HG03159 (cell line): ENCODE results near the gene LITAFD.
"Not testable (repeated sequence)": the region's sequence is repeated elsewhere in the genome, so short reads cannot be mapped to it uniquely, and the experiment has no call there.

ENCODE experiments used
- ATAC-seq: cut with Tn5 transposase; IDR thresholded peaks from one replicate; pipeline ENCODE4 v1.9.1; 2021; ENCODE audit warnings: mild to moderate bottlenecking, moderate library complexity; ENCODE audit not compliant: unreplicated experiment

Gene LITAFD

DNA sequence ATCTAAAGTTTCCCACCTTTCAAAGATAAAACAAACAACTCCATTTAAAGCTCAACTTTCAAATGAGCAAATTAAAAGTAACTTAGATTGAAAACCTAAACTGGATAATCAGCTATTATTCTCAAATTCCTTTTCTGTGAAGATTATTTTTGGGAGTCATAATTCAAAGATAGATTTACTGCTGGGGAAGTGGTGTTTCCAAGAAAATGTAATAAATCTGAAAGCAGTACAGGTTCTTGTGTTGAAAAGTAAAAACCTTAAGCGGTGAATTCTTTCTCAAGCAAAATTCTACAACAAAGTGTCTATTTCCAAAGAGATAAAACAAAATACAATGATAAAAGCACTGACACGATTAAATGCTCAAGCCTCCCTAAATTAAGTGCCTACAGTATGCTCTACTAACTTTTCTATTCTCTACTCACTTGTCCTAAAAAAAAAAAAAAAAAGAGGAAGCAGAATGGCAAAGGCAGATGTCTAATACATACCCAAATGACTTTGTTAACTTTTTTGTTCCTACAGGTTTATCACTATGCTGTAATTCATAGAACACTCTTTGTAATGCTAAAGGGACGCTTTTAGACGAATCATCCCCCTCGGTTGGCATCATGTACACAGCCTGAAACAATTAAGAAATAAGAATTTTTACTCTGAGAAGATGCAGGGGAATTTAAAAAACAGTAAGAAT, 34.5 kb downstream of the LITAFD start:
- ATAC-seq = no peak

DNA sequence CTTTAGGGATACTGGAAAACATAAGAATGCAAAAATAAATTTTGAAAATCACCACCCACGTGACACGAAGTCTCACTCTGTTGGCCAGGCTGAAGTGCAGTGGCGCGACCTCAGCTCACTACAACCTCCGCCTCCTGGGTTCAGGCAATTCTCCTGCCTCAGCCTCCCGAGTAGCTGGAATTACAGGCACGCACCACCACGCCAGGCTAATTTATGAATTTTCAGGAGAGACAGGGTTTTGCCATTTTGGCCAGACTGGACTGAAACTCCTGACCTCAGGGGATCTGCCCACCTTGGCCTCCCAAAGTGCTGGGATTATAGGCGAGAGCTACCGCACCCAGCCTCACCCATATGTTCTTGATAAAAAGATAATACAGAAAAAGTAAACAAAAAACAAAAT, 35.2 kb downstream of the LITAFD start:
- not testable (repeated sequence) for ATAC-seq

DNA sequence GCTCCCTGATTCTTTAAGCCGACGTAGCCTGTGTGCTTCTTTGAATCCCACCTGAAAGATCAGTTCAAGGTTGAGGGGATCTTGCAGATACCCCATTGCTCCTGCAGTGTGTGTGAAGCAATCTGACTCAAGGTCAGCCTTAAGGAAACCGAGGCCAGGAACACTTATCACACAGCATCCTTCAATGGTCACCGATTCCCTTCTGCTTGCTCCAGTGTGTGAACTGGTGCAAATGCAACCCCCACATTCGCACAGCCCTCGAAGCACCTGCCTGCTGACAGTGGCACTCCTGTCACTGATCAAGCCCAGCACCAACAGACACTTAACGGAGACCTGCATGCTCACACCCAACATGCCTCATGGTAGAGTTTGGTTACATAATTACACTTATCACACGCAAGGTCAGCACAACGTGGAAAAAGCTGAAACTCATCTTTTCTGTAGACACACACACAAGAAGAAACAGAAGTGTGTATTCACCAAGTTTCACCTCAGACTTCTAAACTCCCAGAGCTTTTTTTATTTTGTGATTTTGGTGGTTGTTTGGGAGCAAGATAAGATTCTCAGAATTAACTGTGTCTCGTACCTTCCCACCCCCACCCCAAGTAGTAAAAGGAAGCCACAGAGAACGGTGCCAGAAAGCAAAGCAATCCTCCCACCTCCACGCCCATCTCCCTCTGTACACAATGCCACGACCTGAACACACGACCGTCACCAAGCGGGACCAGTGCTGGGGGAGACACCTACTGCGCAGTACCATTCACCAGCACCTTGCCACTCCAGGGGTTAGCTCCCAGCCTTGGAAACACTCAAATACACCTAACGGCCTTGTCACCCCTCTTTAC, 37.2 kb downstream of the LITAFD start:
- ATAC-seq = no peak

DNA sequence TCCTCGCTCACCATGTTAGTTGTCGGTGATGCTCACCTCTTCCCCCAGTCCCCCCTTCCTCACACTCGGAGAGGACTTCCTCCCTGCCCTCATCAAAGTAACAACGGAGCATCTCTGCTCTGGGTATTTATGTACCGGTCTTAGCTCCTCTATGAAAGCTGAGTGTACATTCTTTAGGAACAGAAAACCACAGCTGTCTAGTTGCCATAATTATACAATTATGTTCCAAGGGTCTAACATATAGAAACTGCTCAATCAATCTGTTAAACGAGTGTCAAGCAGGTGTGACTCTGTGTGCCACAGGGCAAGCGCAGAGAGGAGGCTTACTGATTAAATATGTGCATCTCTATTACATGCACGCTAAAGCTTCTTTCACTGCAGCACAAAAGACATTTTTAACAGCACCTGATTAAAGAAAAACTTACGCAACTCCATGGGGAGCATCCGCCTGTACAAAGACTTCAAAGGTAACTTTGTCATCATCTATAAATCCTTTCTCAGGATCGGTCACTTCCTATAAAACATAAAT, 37.8 kb downstream of the LITAFD start:
- no peak for ATAC-seq

DNA sequence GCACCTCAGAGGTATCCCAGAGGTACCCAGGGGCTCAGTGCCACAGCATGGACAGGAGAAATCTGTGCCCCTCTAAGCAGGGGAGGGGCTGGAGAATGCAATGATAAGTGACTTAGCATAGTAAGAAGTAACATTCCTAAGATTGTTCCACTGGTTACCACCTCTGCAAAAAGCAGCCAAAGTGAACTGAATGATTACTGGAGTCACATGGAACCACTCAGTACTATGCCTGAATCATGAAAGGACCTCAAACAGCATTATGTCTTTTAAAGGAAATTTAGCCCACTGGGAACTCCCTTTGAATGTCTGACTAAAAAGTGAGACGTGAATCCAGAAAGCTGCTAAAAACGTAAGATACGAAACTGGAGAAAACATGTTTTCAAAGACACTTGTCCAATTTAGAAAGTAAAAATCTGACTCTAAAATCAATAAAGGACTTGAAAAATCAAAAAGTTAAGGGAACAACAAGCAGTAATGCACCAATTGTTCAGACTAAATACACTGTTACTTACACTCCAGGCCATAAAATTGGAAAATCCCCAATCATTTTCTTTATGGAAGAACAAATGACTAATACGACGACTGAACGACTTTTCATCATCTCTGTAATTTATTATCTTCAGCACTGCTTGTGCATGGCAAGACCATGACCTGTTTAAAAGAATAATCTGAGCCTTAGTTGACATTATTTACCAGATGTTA, 38.6 kb downstream of the LITAFD start:
- no peak for ATAC-seq

DNA sequence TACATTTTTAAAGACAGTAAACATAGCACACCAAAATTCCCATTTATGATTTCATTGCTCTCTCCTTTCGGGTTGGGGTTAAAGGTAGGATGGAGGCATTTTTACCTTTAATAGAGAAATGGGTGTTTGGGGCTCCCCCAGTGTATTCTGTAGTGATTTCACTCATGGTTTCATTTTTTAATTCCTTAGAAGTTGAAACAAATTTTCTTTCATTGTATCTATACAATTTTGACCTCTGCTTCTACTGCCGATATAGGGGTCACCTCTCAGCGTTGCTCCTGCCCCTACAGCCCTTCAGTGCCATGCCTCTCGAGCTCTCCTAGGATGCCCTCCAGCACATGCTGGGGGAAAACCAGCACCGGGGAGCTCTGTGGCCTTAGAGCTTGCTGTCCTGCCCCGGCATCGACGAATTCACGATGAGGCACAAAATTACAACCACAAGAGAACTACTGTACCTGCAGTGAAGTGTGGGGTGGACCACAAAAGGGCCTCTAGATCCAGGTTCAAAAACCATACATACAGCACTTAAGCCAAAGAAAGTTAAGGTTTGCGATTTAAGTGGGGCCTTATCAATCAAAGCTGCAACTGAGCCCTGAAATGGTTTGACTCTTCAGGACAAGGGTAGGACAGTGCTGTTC, 39.3 kb downstream of the LITAFD start:
- no peak for ATAC-seq

DNA sequence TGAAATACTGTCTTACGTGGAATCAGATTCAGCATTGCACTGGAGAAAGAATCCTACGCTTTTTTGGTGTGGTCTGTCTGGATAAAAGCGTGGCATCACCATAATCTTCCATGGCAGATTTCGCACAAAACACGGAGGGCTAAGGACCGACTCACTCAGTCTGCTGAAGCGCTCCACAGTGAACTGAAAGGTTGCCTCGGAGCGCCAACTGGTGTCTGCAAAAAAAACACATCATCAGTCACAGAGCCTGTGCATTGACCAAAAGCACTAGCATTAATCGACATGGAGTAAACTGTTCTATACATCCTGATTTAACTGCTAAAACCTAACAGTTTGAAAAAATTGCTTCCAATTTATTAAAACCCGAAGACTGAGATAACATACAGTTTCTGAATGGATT, 41.0 kb downstream of the LITAFD start:
- no peak for ATAC-seq

DNA sequence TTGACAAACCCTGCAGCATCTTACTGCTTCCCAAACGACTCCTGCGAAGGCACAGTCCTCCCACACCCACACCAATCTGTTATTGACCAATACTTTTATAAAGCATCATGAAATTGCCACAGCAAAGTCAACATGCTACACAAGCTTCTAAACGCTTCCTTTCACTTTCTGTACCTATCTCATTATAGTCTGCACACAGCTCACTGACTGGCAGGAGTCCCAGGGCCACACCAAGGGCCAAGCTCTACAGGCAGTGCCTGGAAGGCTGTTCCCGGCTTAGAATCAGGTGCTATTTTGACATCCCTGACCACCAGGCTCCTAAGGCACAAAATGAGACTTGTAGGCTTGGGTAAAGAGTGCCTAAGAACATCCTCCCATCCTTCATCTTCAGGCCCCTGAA, 42.1 kb downstream of the LITAFD start:
- no peak for ATAC-seq

DNA sequence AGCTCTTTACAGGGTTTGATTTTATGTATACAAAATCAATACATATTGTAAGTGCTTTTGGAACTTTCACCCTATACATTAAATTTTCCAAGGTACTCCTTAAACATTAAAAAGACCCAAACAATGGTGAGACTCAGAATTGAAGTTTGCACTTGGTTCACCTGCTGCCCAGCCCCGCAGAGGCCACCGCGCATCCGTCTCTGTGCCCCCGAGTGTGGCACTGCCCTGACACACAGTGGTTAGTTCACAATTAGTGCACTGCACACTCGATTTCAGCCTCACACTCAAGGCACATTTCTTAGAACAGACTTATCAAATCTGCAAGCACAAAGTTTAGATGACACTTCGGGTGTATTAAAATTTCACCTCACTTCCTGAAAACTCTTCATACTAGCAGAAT, 43.3 kb downstream of the LITAFD start:
- no peak for ATAC-seq

DNA sequence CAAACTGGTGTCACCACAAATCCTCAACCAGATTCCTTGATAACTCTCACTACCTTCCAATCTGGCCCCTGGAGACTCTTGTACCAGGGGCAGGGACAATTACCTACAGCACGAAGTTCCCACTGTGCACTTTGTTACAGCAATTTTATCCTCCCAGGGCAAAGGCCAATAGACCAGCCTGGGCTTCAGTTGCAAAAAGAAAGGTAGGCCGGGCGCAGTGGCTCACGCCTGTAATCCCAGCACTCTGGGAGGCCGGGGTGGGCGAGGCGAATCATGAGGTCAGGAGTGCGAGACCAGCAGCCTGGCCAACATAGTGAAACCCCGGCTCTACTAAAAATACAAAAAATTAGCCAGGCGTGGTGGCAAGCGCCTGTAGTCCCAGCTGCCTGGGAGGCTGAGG, 44.7 kb downstream of the LITAFD start:
- ATAC-seq = no peak

DNA sequence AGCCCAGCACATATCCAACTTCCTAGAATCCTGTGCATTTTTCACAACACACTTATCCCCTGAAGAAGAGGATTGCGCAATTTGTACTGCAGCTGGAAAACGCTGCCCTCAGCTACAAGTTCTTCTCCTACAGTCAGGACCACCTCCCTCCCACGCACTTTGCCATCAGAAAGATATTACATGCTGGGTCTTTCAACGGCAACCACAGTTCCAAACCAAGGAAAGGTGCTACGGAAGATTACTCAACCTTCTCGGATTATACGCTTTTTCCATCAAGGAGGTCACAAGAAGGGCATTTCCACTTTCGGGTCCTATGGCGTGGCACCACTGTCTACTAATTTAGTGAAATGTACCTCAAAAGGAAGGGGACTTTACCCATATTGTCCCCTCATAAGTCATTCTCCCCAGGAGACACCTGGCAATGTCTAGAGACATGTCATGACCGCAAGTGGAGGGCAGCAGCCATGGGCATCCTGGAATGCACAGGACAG, 46.4 kb downstream of the LITAFD start:
- ATAC-seq = no peak

DNA sequence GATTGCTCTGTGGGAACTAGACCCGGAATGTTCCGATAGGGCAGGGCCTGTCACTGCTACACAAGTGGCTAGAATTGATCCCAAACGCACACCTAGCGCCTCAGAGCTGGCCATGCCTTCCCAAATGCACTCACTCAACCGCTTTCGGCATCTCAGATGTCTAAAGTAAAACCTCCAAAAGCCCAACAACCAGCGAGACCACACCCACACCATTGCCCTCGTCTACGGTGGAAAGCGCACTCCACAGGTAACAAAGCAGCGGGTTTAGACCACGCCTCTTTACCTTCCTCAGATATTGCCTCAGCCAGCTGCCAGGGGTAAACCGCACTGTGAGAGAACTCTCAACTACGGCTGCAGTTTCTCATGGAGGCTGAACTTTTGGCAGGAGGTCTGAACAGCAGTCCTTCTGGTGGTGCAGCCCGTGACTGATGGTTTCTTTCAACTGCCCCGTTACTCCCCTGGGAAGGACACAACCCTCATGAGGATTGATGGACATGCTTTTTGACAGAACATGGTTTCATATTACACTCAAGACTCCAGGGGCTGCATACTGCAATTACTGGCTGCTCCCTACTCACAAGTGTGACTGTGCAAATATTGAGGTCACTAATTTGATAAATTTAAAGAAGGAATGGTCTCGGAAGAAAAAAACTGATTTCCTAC, 47.1 kb downstream of the LITAFD start:
- ATAC-seq = no peak

DNA sequence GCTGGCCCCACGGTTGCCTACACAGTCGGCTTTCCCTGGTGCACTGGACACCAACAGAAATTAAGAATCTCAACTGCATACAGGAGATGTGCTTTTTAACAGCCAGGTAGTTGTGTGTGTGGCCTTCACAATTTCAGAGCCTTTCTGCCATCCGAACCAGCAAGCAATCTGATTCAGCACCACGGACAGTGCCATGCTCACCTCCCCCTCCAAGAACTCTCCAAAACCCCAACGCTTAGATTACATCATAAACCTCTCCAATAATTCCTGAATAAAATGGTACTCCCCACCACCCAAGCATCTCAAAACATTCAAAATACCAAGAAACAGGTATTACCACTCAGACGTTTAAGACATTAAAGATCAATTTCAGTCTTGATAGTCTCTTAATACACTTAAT, 49.7 kb downstream of the LITAFD start:
- ATAC-seq = no peak

DNA sequence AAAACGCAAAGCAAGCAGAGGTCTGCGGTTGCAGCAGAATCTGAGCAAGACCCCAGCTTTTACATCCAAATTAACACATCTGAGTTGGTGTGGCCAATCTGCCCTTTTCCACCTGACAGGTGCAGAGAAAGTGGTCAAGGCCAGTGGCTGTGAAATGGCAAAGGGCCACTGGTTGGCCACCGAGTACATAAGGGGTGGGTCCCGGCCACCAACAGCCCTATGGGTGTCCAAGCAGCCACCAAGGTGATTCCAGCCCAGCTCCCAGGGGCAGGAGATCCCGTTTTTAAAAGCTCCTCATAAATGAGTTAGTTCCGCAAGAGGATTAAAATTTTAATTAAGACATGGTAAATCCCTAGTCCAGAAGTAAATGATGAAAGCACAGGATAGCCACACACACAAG, 52.5 kb downstream of the LITAFD start:
- ATAC-seq = no peak
